Bronchial epithelial cell (primary cell): ENCODE results near the gene C10orf67. TPM values are rescaled to one million over a fixed set of nuclear protein-coding genes. Genes with fewer than 3 reads are reported as not detected.
A peak's percentile ranks its signal among the peaks of the same experiment; 100 is the strongest.

Source experiments
- DNase-seq: peaks from one replicate; pipeline ENCODE4 v3.0.0-alpha.2; 2010; ENCODE audit warnings: low read depth
- FAIRE-seq: peaks from 2 replicates; lab custom pipeline; 2011; peaks lifted over from hg19 to GRCh38; lab: Jason Lieb, UNC
- H3K27me3 ChIP-seq: 2 replicates; pipeline ENCODE4 v1.5.1; 2011; ENCODE audit warnings: low read length; ENCODE audit not compliant: control insufficient read depth, insufficient read depth
- H3K36me3 ChIP-seq: 2 replicates; pipeline ENCODE4 v1.5.1; 2011; ENCODE audit warnings: low read length; ENCODE audit not compliant: control insufficient read depth, insufficient read depth
- H3K4me3 ChIP-seq: 2 replicates; pipeline ENCODE4 v1.5.1; 2011; ENCODE audit warnings: mild to moderate bottlenecking, low read depth, low read length, control low read depth
- total RNA-seq: library from RNA; depleted of rRNA; stranded (reverse); fragments of >200 nt; gene quantifications from 2 replicates; pipeline ENCODE4 v1.2.1, GENCODE V29; 2014
- TF ChIP-seq, protein P1 (sequence below): IDR thresholded peaks from 2 replicates; pipeline ENCODE4 v1.5.1; 2011; ENCODE audit warnings: mild to moderate bottlenecking, moderate library complexity, low read length, control low read depth, inconsistent platforms; ENCODE audit not compliant: insufficient read depth, severe bottlenecking

C10orf67 gene
- total RNA-seq, 1 donor from 2014 or later = not detected

DNA sequence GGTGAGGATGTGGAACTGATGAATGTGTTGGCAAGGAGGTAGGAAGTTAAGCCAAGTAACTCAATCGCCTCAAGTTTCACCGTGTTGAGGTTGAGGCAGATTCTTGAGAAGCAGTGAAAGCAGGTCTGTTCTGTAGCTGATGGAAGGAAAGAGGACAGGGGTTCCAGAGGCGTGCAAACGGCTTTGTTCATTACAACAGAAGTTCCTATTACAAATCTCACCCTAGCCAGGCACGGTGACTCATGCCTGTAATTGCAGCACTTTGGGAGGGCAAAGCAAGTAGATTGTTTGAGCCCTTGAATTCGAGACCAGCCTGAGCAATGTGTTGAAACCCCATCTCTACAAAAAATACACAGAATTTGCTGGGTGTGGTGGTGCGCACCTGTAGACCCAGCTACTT lies 189.4 kb downstream of the C10orf67 start:
- peak; percentile 27 for DNase-seq
- Histone ChIP-seq H3K36me3 (no peaks in the 10 kb centered on the region), H3K27me3 (no peaks in the 10 kb centered on the region), H3K4me3 (no peak overlapping the region)
- FAIRE-seq = no peak
- TF ChIP-seq, protein P1, sequence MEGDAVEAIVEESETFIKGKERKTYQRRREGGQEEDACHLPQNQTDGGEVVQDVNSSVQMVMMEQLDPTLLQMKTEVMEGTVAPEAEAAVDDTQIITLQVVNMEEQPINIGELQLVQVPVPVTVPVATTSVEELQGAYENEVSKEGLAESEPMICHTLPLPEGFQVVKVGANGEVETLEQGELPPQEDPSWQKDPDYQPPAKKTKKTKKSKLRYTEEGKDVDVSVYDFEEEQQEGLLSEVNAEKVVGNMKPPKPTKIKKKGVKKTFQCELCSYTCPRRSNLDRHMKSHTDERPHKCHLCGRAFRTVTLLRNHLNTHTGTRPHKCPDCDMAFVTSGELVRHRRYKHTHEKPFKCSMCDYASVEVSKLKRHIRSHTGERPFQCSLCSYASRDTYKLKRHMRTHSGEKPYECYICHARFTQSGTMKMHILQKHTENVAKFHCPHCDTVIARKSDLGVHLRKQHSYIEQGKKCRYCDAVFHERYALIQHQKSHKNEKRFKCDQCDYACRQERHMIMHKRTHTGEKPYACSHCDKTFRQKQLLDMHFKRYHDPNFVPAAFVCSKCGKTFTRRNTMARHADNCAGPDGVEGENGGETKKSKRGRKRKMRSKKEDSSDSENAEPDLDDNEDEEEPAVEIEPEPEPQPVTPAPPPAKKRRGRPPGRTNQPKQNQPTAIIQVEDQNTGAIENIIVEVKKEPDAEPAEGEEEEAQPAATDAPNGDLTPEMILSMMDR = no peak

Other genes starting within 250 kb of the C10orf67 start
- 11.1 and 13.7 TPM in 2 replicates for gene MSRB2, start 249.2 kb downstream of the C10orf67 start, total RNA-seq
- gene PTF1A, start 152.5 kb downstream of the C10orf67 start, total RNA-seq = not detected in 2 replicates
- 9.9 and 16.8 TPM in 2 replicates for gene OTUD1, start 94.3 kb upstream of the C10orf67 start, total RNA-seq